Neural crest cell (in vitro differentiated cells): Measurements from ENCODE around the gene KLKB1. TPM values are rescaled to one million over a fixed set of nuclear protein-coding genes. Genes with fewer than 3 reads are reported as not detected.

Experiments used
- DNase-seq: peaks from one replicate; pipeline ENCODE4 v3.0.0; 2021; ENCODE audit warnings: low read depth, mixed read lengths, low spot score
- H3K27ac Mint-ChIP-seq: one replicate; pipeline ENCODE4 v1.8.0; 2021; ENCODE audit warnings: mild to moderate bottlenecking, mixed read lengths; ENCODE audit not compliant: unreplicated experiment
- H3K27me3 Mint-ChIP-seq: 2 replicates; pipeline ENCODE4 v1.8.0; 2021; ENCODE audit warnings: low read depth, mild to moderate bottlenecking, mixed read lengths
- H3K36me3 Mint-ChIP-seq: 2 replicates; pipeline ENCODE4 v1.8.0; 2021; ENCODE audit warnings: low read depth, mild to moderate bottlenecking, mixed read lengths
- H3K4me1 Mint-ChIP-seq: 2 replicates; pipeline ENCODE4 v1.8.0; 2021; ENCODE audit warnings: mixed read lengths
- H3K4me3 Mint-ChIP-seq: one replicate; pipeline ENCODE4 v1.8.0; 2021; ENCODE audit warnings: mild to moderate bottlenecking, mixed read lengths
- H3K9me3 Mint-ChIP-seq: 2 replicates; pipeline ENCODE4 v1.8.0; 2021; ENCODE audit warnings: mixed read lengths
- CTCF ChIP-seq: fragments of 200-600 bp; sonication (generic); conservative IDR thresholded peaks from 2 replicates; pipeline ENCODE4 v1.5.0; 2021; ENCODE audit warnings: antibody characterized with exemption, mild to moderate bottlenecking
- total RNA-seq: library from RNA; stranded (reverse); gene quantifications from 2 replicates; pipeline ENCODE4 v1.2.1, GENCODE V29; 2021

The KLKB1 gene
- total RNA-seq, 1 donor from 2014 or later, result 0.49 TPM

GRCh38 chr4:186205156-186205555 is 22.2 kb upstream of the KLKB1 start:
- Mint-ChIP-seq H3K36me3 (peaks cover 22% of the 10 kb centered on the region), H3K27ac (no peak overlapping the region), H3K4me1 (peaks cover 4% of the 10 kb centered on the region), H3K9me3 (peaks cover 8% of the 10 kb centered on the region), H3K27me3 (no peaks in the 10 kb centered on the region), H3K4me3 (no peak overlapping the region)
- DNase-seq, result no peak
- no peak for TF ChIP-seq CTCF

GRCh38 chr4:186216465-186217024 is 10.8 kb upstream of the KLKB1 start:
- Mint-ChIP-seq H3K36me3 (peaks cover 6% of the 10 kb centered on the region), H3K27ac (no peak overlapping the region), H3K4me3 (no peak overlapping the region), H3K4me1 (no peaks in the 10 kb centered on the region), H3K9me3 (peaks cover 5% of the 10 kb centered on the region), H3K27me3 (no peaks in the 10 kb centered on the region)
- no peak for DNase-seq
- no peak for TF ChIP-seq CTCF

- H3K36me3 Mint-ChIP-seq, result no peaks in the 10 kb centered on the region
- H3K4me1 Mint-ChIP-seq, result no peaks in the 10 kb centered on the region
- peaks cover 5% of the 10 kb centered on the region for H3K9me3 Mint-ChIP-seq
- DNase-seq, result no peak
- H3K27ac Mint-ChIP-seq, result no peak overlapping the region
- no peak overlapping the region for H3K4me3 Mint-ChIP-seq
- no peak for TF ChIP-seq CTCF
- no peaks in the 10 kb centered on the region for H3K27me3 Mint-ChIP-seq
Observed at GRCh38 chr4:186217733-186218293, 9.5 kb upstream of the KLKB1 start.

- Mint-ChIP-seq H3K27me3 (no peaks in the 10 kb centered on the region), H3K4me1 (no peaks in the 10 kb centered on the region), H3K9me3 (peaks cover 17% of the 10 kb centered on the region), H3K4me3 (no peak overlapping the region), H3K27ac (no peak overlapping the region), H3K36me3 (peaks cover 16% of the 10 kb centered on the region)
- no peak for TF ChIP-seq CTCF
- no peak for DNase-seq
Observed at GRCh38 chr4:186221624-186222023, 5.7 kb upstream of the KLKB1 start.

GRCh38 chr4:186225848-186226247 is 1.5 kb upstream of the KLKB1 start:
- Mint-ChIP-seq H3K36me3 (peaks cover 19% of the 10 kb centered on the region), H3K4me1 (no peaks in the 10 kb centered on the region)

More at GRCh38 chr4:186225848-186226247, 1.5 kb upstream of the KLKB1 start:
- TF ChIP-seq CTCF, result no peak
- DNase-seq, result no peak
- no peak overlapping the region for H3K27ac Mint-ChIP-seq
- no peaks in the 10 kb centered on the region for H3K27me3 Mint-ChIP-seq
- peaks cover 14% of the 10 kb centered on the region for H3K9me3 Mint-ChIP-seq
- no peak overlapping the region for H3K4me3 Mint-ChIP-seq
